Esophagus muscularis mucosa (tissue), 3 donors: Measurements from ENCODE around the gene GRK3.

Experiments
- CTCF ChIP-seq, 3 experiments: fragments of 200-600 bp in 2 of 3; fragments of 450-650 bp in 1 of 3; sonication (generic) in 2 of 3; IDR thresholded peaks; one replicate each; pipeline ENCODE4 v1.5.1; 2017 to 2019; ENCODE audit warnings: antibody characterized with exemption in 3 of 3, mild to moderate bottlenecking in 2 of 3, moderate library complexity in 1 of 3
- POLR2A ChIP-seq: fragments of 450-650 bp; IDR thresholded peaks from one replicate; pipeline ENCODE4 v1.6.1; 2017; ENCODE audit warnings: antibody characterized with exemption, moderate library complexity, mild to moderate bottlenecking, low read depth

GRCh38 chr22:25525376-25525775 lies 39.1 kb upstream of the GRK3 start:
- TF ChIP-seq POLR2A = no peak
- TF ChIP-seq CTCF (IDR thresholded peaks at IDR 0.05) = no peak
